Activated CD4-positive, alpha-beta T cell treated with anti-CD3 and anti-CD28 coated beads, Interleukin-2, amount 50 U/mL, for 16 hours (primary cell): Measurements from ENCODE around the gene TRDMT1.

Source experiments
- DNase-seq: peaks from one replicate; pipeline ENCODE4 v3.0.0-alpha.2; 2020

Gene TRDMT1

GRCh38 chr10:17200912-17201793, at the start of gene TRDMT1:
Gene TRDMT1 (minus strand): TSS chr10:17201672. CDS start chr10:17201634, 38 bp downstream.
- DNase-seq: peak; percentile 73

- no peak for DNase-seq
Observed at GRCh38 chr10:17250736-17251135, 49.3 kb upstream of the TRDMT1 start.

GRCh38 chr10:17249820-17250219, 48.3 kb upstream of the TRDMT1 start:
- peak; percentile 21 for DNase-seq

- no peak for DNase-seq
Observed at GRCh38 chr10:17248964-17249363, 47.5 kb upstream of the TRDMT1 start.

- no peak for DNase-seq
Observed at GRCh38 chr10:17247210-17247609, 45.7 kb upstream of the TRDMT1 start.

GRCh38 chr10:17244700-17245365, 43.4 kb upstream of the TRDMT1 start:
- no peak for DNase-seq

- DNase-seq: no peak
Observed at GRCh38 chr10:17241611-17242333, 40.3 kb upstream of the TRDMT1 start.

- no peak for DNase-seq
Observed at GRCh38 chr10:17240616-17241015, 39.1 kb upstream of the TRDMT1 start.

GRCh38 chr10:17240096-17240495, 38.6 kb upstream of the TRDMT1 start:
- DNase-seq: no peak

- no peak for DNase-seq
Observed at GRCh38 chr10:17239345-17240085, 38.0 kb upstream of the TRDMT1 start.

GRCh38 chr10:17238445-17239291, 37.2 kb upstream of the TRDMT1 start:
- DNase-seq: no peak

- no peak for DNase-seq
Observed at GRCh38 chr10:17237915-17238444, 36.5 kb upstream of the TRDMT1 start.

GRCh38 chr10:17237149-17237527, 35.7 kb upstream of the TRDMT1 start:
- no peak for DNase-seq

- no peak for DNase-seq
Observed at GRCh38 chr10:17236468-17237148, 35.1 kb upstream of the TRDMT1 start.

GRCh38 chr10:17235136-17235535, 33.7 kb upstream of the TRDMT1 start:
- DNase-seq: no peak

GRCh38 chr10:17234431-17234945, 33.0 kb upstream of the TRDMT1 start:
- no peak for DNase-seq

- no peak for DNase-seq
Observed at GRCh38 chr10:17233286-17233991, 32.0 kb upstream of the TRDMT1 start.

- peak; percentile 88 for DNase-seq
Observed at GRCh38 chr10:17232276-17232960, 30.9 kb upstream of the TRDMT1 start.

GRCh38 chr10:17231788-17232187, 30.3 kb upstream of the TRDMT1 start:
- no peak for DNase-seq
